SKM-1 treated with dmso at 0.1 percent for 144 hours (cell line): ENCODE results near the gene SMIM23.
A peak's percentile ranks its signal among the peaks of the same experiment; 100 is the strongest.

Experiments used
- DNase-seq: peaks from one replicate; lab custom pipeline; 2025; ENCODE audit not compliant: unreplicated experiment; lab: John Stamatoyannopoulos, UW

The SMIM23 gene

DNA sequence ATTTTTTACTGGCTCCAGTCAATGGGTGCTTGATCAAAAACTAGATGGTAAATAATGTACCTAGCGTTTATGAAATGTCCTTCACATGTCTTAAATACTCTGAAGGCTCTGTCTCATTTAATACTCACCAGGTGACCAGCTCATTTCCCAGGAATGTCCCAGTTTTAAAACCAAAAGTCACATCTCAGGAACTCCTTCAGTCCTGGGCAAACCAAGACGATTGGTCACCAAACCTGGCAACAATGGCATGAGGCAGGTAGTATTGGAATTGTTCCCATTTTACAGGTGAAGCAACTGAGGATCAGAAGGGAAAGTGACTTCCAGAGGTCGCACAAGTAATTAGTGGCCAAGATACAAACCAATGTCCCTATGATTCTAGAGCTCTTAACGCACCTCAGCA lies 27.7 kb downstream of the SMIM23 start:
- DNase-seq: no peak

DNA sequence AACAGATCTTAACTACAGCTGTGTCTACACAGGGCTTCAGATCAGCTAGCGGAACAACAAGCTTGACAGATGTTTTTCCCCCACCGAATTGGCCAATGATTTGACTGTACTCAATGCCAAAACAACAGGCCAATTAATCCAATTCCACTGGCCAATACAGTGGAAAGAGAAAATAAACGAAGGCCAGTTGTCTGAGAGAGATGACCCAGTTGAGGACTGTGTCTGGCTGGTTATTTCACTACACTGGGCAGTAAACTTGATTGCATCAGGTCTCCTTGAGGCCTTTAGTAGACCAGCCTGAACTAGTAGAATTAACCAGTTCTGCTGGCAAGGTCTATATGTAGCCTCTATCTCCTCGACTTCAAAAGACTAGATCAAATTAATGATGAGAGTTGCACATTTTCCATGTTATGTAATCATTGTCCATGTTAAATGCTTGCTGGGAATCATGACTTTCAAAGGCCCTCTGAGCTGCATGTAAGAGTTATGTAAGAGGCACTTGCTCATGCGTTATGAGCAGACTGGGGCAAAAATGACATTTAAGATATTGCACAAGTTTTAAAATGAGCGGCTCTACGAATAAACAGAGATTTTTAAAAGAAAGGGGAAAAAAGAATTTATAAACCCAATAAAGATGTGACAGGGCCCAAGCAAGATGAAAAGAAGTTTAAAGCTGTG lies 28.3 kb downstream of the SMIM23 start:
- DNase-seq: no peak

DNA sequence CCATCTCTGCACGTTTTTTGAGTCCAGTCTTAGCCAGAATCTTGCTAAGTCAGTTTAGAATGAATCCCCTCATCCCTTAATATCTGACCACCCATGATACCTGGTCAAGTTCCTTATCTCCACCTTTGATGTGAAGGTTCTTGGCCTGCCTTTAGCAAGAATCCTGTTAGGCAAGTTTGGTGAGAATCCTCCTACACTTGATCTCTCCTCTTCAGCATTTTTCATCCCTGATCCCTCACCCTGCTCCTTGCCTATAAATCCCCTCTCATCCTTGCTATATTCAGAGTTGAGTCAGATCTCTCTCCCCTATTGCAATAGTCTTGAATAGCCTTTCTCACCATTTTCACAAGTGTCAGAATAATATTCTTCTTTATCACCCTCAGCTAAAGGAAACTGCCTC lies 31.0 kb downstream of the SMIM23 start:
- DNase-seq: no peak

GRCh38 chr5:171820561-171820960 lies 34.9 kb downstream of the SMIM23 start:
- DNase-seq: no peak

- no peak for DNase-seq
These were observed 35.7 kb downstream of the SMIM23 start for GRCh38 chr5:171821286-171821685.

DNA sequence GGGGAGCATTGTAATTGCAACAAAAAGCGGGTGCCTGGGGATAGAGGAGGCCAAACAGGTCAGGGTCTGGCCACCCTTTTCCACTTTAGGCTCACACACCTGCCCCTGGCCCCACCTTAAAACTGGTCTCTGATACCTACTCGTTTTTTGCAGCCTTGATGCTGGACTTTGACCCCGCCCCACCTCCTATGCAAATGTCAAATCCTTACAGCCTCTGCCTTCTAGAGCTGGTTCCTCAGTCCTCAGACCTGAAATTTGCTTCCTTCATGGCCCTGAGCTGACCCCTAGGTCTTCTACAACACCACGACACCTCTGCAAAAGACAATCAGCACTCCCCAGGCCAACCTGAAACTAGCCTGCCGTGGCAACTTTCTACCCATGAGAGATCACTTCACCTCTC lies 37.7 kb downstream of the SMIM23 start:
- no peak for DNase-seq

- DNase-seq: no peak
These were observed 39.4 kb downstream of the SMIM23 start for GRCh38 chr5:171825051-171825450.

GRCh38 chr5:171826132-171826531 lies 40.5 kb downstream of the SMIM23 start:
- no peak for DNase-seq

- DNase-seq: no peak
These were observed 41.5 kb downstream of the SMIM23 start for GRCh38 chr5:171827162-171827561.

GRCh38 chr5:171830686-171831085 lies 45.1 kb downstream of the SMIM23 start:
- DNase-seq: no peak

GRCh38 chr5:171832775-171833174 lies 47.2 kb downstream of the SMIM23 start:
- no peak for DNase-seq

- no peak for DNase-seq
These were observed 48.8 kb downstream of the SMIM23 start for GRCh38 chr5:171834461-171834860.

DNA sequence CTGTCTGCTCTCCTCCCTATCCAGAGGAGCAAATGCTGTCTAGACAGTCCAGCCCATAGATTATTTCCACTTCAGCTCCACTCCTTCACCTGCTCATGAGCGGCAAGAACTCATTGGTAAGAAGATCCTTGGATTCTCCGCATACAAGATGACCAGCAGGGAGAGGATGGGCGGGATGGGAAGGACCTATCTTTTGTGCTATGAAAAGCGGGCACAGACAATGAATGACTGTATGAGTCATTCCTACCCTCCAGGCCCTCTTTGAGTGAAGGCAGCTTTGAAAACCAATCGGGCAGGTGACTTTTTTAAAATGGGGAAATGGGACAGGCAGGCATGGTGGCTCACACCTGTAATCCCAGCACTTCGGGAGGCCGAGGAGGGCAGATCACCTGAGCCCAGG lies 49.4 kb downstream of the SMIM23 start:
- no peak for DNase-seq

GRCh38 chr5:171837522-171837921 lies 51.9 kb downstream of the SMIM23 start:
- no peak for DNase-seq

- DNase-seq: no peak
These were observed 52.4 kb downstream of the SMIM23 start for GRCh38 chr5:171838066-171838465.

- DNase-seq: no peak
These were observed 53.5 kb downstream of the SMIM23 start for GRCh38 chr5:171839112-171839511.

GRCh38 chr5:171840066-171840465 lies 54.4 kb downstream of the SMIM23 start:
- peak; percentile 5 for DNase-seq
